Activated CD4-positive, alpha-beta T cell treated with anti-CD3 and anti-CD28 coated beads, Interleukin-2, amount 50 U/mL, for 48 hours (primary cell): ENCODE data around the gene COL11A2.

Source experiments
- DNase-seq, 2 experiments: peaks; one replicate each; pipeline ENCODE4 v3.0.0-alpha.2; 2020

COL11A2 gene

DNA sequence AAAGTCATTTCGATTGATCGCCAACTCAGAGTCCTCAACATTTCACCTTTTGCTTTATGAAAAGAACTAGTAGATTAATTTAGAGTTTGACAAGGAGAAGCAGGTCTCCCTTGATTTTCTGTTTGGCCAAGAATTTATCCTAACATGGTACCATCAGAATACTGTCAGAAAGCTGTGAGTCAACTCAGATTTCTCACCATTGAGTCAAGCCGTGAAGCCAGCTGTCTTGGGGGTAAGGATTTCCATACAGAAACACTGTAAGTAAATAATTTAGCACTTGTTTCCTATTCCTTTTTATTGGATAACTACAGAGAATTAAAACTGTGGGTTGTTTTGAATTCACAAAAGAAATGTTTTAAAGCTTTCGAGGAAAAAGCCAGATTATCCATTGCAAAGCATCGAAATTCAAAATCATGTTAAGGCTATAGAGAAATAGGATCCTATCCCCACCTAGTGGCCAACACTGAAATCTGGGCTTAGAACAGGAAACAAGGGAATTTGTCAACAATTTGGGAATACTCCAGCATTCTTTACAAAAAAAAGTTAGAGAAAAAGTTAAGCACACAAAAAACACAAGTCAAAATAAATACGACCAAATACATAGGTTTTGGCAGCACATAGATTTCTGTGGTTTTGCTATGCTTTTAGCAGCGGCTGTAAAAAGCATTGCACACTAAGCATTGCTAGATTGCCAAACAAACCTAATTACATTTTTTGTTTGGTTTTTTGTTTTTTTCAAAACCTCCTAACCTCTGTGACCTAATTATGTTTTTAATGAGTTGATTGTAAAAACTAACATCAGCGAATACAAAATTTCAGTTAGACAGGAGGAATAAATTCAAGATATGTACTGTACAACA lies 44.2 kb downstream of the COL11A2 start:
- DNase-seq, result no peak

DNA sequence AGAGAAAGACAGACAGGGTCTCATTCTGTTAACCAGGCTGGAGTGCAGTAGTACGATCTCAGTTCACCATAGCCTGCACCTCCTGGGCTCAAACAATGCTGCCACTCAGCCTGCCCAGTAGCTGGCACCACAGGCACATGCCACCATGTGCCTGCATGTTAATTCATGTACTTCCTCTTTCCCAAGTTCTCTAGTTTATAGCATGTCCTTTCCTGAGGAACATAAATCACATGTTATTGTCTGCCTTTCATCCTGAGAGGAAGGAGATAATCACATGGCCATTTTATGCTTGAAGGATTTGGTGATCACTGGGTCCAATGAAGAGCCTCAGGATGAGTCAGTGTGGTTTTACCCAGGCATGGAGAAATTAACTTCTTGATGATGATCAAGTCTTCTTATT lies 47.9 kb downstream of the COL11A2 start:
- no peak for DNase-seq

DNA sequence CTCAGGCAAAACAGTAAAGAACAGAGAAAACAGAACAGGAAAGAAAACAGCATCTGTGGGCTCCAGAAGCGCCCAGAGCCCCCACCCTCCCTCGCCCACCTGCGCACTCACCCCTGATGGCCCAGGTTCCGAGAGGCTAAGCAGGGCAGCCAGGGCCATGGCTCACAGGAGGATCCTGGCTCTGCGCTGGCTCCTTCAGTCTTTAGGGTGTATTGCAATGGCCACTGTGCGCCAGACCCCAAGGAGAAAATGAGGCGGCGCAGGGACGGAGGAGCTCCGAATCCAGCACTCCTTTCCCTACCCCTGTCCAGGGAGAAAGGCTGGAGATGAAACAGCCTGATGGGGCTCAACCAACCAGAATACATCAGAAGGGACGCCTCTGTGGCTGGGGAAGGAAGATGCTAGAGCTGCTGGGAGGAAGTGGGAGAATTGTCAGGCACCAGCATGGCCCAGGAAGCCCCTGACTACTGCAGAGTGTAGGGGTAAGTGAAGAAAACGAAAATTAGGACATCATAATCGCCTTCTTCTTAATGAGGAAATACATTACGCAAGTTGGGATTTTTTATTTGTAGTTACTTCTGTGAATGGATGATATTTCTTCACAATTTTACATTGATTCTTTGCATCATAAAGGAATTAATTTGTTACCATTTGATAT lies 49.0 kb downstream of the COL11A2 start:
- no peak for DNase-seq

DNA sequence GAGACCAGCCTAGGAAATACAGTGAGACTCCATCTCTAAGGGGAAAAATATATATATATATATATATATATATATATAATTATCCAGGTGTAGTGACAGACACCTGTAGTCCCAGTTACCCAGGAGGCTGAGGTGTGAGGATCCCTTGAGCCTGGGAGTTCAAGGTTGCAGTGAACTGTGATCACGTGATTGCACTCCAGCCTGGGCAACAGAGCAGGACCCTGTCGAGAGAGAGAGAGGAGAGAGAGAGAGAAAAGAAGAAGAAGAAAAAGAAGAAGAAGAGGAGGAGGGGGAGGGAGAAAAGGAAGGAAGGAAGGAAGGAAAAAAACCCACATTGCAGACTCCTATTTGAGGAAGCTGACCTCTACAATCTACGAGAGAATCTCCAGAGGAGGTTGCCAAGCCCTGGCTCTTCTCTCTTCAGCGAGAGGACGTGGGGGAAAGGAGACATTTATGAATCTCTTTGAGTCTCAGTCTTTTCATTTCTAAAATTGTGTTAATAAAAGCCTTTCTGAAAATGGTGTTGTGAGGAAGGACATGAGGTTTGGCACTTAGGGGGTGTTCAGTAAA lies 49.7 kb downstream of the COL11A2 start:
- no peak for DNase-seq

DNA sequence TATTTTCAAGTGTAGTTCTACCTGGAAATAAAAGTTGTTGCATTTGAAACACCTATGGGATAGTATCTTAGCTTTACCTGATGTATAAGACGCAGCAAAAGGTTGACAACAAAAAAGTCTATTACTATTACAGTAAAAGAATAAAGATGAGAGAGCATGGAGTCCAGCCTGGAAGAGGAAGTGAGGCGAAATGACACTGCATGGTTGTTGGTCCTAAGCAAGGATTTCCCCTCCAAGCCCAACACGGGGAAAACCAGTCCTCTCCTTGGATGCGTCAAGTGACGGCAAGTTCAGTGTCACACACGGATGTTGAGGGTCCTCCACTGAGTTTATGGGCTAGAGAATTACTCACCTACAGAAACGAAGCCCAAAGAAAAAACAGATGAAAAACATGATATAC lies 51.7 kb downstream of the COL11A2 start:
- DNase-seq, result no peak

DNA sequence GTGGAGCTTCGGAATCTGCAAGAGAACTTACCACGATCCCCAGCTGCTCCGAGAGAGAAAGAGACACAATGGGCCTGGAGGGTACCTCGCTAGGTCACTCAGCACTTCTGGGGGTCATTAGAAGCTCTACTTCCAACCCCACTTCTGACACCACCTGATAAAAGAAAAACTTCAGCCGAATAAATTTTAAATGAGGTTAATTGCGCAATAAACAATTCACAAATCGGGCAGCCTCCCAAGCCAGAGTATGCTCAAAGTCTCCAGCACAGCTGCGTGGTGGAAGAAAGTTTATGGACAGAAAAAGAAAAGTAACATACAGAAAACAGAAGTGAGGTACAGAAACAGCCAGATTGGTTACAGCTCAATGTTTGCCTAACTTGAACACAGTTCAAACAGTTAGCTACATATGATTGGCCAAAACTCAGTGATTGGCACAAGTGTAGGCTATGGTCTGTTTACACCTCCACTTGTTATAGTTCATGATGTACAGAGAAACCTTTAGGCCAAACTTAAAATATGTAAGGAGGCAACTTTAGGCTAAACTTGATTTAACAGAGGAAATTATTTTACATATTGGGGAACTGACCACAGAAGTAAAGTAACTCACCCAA lies 52.6 kb downstream of the COL11A2 start:
- DNase-seq, result no peak

DNA sequence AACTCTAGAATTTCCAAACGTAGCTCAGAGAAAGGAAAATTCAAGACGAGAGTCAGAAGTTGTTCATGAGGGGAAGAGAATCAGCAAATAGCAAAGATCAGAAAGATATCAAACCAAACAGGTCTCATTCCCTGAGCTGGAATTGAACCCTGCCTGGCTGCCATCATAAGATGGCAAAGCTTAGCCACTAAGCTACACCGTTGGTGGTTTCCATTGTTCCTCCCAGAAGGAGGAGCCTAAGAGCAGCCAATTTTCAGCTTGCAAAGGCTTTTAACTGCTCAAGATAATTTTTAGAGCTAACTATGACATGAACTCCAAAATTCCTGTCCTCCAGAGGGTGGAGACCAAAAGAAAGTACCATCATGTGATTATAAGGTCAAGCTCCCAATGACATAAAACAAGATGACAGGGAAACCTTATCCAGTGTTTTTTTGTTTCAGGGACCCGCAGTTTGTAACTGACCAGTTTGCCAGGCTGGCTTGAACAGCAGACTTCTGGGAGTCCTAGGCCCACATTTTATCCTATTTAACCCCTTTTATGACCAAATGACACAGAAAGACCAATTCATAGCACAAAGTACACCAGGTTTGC lies 55.9 kb downstream of the COL11A2 start:
- DNase-seq, result no peak

DNA sequence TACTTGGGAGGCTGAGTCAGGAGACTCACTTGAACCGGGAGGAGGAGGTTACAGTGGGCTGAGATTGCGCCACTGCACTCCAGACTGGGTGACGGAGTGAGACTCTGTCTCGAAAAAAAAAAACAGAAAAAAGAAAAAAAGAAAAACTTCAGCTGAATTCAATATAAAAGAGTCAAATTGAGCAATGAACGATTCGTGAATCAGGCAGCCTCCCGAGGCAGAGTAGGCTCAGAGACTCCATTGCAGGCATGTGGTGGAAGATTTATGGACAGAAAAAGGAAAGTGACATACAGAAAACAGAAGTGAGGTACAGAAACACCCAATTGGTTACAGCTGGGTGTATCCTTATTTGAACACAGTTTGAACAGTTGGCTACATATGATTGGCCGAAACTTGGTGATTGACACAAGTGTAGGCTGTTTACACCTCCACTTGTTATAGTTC lies 60.2 kb downstream of the COL11A2 start:
- no peak for DNase-seq

DNA sequence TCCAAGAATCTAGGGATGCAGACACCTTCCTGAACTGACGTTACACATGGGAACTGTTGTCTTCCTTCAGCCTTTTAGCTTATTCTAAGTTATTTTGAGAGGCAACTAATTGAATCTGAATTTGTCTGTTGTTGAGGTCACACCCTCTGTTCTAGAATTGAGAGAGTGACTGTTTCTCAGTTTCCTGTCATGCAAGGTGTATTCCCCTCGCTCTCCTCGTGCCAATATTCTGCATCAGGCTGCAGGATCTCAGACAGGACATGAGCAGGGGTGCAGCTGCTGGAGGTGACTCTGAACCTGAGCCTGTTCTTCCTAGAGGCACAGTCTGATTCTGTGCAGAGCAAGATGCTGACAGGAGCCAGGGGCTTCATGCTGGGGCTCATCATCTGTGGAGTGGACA lies 63.9 kb downstream of the COL11A2 start:
- DNase-seq, result no peak

DNA sequence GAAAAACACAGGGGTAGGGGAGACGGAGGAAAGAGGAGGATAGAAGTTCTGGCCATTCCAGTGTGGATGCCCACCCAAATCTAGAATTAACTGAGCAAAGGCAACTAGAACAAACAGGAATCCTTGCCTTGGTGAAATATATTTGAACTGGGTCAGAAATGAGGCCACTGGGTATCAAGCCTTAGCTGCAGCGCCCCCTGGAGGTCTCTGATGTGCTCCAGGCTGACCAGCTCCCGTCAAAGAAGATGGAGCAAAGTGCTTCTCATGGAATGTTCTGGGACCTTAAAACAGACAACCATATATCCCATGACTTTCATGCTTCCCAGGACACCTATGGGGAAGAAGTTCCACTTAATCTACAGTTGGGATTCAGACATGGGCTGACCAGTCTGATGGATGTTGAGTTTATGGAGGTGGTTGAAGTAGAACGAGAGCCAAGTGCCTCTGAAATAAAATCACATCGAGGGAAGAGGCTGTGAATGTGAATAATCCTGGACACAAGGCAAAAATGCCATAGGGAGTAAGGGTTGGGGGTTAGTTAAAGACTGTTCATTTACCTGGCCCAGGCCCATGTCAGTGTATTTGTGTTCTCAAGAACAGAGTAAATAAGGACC lies 66.1 kb downstream of the COL11A2 start:
- peak; percentile 79 to 82 for DNase-seq

DNA sequence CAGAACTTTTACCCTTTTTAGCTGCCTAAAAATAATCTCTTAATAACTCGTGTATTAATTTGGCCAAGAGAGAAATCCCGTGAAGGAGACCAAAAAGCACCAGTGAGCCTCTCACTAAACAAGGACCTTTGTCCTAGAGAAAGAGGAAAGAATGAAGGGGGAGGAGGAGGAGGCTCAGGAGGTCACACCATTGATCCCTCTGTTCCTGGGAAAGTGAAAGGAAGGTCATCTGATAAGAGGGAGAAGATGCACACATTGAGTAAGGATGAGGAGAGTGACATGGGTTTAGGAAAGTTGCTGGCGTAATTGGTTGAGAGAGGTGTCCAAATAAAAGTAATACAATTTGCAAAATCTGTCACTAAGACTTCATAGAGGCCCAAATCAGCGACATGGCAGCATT lies 67.3 kb downstream of the COL11A2 start:
- DNase-seq, result no peak

DNA sequence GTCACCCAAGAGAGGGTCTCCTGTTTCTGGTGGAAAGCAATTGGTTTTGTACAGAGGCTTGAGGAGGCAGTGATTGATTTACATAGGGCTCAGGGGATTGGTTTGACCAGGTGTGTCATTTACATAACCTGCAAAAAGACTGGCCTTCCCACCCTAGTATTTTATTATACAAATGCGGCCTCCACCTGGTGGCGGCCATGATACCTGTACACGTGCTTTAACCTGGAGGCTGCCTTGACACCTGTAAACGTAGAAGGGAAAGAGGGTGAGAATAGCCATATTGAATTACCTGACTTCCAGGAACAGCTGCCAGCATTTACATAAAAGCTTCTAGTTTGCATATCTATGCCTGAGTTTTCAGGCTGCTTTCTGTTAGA lies 67.8 kb downstream of the COL11A2 start:
- DNase-seq, result no peak

DNA sequence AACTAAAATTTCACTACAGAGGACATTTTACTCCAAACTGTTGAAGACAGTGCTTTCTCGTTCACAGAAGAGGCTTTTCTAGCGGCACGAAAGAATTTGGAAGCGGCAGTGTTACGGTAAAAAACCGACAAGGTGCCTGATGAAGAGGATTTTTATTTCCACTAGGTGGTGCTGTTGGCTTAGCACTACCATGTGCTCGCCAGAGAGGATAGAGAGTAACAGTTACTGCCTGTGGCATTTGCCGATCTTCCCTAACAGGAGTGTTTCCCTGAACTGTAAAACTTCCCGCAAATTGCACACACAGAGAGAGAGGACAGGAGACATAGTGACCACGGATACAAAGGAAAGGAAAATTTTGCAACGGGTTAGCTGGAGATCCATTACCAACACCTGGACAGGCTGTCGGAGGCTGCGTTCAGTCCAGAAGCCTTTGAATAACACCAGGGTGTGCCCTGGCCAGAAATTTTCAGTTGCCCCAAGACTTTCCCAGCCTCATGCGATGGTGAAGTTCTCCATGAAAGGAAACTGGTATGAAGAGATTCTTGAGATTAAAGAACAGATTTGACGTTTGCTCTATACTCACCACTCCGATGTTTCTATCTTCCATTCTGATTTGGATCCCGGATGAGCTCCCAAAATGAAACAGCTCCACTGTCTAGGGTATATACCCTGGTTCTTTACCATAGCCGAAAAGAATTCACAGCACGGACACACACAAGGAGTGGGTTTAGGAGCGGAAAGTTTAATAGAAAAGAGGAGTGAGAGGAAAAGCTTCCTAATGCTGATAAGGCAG lies 68.3 kb downstream of the COL11A2 start:
- DNase-seq, result peak; percentile 16 to 25

DNA sequence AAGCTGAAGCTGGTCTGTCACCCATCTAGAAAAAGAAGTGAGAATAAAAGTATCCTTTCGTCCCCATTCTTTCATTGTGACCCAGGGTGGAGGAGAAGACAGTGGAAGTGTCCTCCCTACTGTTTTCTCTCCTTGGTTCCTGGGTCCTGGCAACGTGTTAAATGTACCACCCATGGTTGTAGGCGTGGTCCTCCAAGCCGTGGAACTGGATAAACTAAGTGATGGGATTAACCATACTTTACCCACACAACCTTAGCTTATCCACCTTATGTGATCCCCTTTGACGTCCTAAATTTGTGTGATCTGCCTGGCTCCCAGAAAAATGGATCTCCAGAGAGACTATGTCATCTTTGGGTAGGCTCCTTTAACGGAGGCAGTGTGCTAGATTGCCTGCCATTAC lies 69.1 kb downstream of the COL11A2 start:
- DNase-seq, result no peak

DNA sequence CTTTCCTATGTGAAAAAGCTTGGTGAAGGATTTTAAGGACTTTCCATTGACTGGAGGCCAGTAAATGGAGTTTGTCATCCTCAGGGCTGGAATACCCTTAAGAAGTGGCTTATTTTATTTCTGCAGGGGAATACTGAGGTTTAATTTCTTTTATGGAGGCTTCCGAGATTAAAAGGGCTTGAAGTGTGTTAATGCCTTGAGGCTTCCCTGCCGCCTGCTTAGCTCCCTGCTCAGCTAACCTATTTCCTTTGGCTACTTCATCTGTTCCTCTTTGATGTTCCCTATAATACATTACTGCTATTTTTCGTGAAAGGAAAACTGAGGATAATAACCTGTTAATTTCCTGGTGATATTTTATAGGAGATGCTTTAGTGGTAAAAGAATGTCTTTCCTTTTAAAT lies 72.3 kb downstream of the COL11A2 start:
- DNase-seq, result no peak

DNA sequence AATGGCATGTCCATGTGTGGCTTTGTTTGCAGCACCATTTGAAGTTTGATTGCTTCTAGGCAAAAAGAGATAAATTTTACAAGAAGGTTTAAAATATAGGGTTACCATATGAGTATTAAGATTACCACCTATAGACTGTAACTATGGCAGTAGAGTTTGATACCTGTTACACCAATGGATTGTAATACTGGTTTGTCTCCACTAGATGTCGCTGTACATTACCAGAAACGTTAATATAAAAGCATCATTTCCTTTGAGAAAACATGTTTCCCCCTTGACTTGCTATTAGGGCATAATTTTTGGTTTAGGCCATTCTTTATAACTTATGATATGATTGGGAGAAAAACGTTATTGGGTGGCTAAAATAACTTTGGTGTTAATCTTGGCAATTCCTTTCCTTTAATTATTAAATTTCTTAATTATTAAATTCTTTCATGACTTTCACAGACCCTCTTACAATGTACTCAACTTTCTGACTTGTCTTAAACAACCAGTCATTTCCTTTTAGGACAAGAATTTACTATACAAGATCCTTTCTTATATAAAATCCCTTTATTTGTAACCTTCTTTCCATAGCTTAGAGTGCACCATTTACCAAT lies 73.6 kb downstream of the COL11A2 start:
- DNase-seq, result no peak

DNA sequence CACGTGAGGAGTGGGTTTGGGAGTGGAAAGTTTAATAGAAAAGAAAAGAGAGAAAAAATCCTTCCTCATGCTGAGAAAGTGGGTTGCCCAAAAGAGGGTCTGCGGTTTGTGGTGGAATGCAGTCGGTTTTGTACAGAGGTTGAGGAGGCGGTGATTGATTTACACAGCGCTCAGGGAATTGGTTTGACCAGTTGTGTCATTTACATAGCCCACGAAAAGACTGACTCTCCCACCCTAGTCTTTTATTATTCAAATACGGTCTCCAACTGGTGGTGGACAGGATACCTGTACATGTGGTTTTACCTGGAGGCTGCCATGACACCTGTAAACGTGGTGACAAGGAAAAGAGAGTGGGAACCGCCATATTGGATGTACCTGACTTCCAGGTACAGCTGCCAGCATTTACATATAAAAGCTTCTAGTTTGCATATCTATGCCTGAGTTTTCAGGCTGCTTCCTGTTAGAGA lies 74.4 kb downstream of the COL11A2 start:
- DNase-seq, result no peak

DNA sequence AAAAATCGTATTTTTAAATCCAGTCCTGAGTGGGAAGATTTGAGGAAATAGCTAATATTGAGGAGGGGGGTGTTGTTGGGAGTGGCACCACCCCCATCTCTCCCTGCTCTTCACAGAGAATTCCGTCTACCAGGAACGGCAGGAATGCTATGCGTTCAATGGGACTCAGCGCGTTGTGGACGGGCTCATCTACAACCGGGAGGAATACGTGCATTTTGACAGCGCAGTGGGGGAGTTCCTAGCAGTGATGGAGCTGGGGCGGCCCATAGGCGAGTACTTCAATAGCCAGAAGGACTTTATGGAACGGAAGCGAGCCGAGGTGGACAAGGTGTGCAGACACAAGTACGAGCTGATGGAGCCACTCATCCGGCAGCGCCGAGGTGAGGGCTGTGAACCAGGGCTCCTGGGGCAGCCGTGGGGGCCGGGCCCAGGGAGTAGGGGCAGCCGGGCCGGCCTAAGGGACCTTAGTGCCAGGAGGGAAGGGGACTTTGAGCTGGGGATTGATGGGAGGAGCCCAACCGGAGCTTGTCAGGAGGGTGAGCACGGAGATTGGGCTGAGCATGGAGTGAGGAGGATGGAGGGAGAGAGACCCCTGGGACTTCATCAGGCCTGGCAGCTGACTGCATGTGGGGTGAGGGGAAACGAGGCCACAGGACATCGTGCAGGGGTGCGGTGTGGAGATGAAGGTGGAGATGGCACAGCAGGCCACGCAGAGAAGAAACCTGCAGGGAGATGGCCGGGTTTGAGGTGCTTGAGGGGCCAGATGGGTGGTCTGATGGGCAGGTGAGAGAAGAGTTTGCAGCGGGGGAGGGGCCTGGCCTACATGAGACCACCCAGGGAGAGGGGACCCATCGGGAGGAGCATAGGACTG lies 75.2 kb downstream of the COL11A2 start:
- no peak for DNase-seq

DNA sequence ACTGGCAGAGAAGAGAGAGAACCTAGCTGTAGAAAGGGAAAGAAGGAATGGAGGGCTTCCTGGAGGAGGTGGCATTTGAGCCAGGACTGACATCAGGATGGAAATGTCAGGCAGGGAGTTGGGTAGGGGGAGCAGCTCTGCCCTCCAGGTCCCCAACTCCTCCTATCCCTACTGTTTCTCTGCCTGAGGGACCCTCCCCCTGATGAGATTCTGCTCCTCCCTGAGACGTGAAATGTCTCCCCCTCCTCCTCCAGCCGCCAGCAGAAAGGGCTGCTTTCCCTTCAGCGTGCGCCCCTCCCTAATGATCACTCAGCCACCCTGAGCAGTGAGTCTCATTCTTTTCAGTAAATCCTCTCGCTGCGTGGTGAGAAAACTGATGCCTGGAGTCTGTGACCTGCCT lies 75.8 kb downstream of the COL11A2 start:
- no peak for DNase-seq

DNA sequence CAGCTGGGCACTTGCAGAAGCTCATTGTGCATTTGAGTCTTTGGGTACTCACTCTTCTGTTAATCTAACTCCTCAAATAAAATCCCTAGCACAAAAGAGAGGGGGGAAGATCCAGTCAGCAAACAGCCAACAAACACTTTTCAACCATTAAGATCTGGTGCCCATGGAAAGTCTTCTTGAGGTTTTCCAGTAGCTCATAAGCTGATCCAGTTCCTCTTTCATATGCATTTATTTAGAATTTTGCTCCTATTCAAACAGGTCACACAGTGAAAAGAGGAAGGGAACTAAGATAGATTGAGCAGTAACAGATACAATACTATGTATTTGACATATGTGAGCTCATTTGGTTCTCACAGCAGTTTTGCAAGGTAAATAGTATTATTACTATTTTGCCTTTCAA lies 77.9 kb downstream of the COL11A2 start:
- no peak for DNase-seq
